MM.1S (cell line): ENCODE data around the gene ARPC5.

ENCODE experiments used
- EZH2 ChIP-seq: fragments of 300-600 bp; sonication (generic); optimal IDR thresholded peaks from 2 replicates; pipeline ENCODE3; 2017; ENCODE audit warnings: low read depth, mild to moderate bottlenecking, antibody characterized with exemption, low read length, mixed read lengths
- EZH2phosphoT487 ChIP-seq: fragments of 300-600 bp; sonication (generic); IDR thresholded peaks from 2 replicates; pipeline ENCODE4 v1.6.1; 2018; ENCODE audit warnings: antibody characterized with exemption, low read length
- TF ChIP-seq, protein P1 (sequence below): fragments of 300-600 bp; sonication (generic); IDR thresholded peaks from 2 replicates; pipeline ENCODE4 v1.5.1; 2016; ENCODE audit warnings: antibody characterized with exemption, low read length, mixed read lengths

DNA sequence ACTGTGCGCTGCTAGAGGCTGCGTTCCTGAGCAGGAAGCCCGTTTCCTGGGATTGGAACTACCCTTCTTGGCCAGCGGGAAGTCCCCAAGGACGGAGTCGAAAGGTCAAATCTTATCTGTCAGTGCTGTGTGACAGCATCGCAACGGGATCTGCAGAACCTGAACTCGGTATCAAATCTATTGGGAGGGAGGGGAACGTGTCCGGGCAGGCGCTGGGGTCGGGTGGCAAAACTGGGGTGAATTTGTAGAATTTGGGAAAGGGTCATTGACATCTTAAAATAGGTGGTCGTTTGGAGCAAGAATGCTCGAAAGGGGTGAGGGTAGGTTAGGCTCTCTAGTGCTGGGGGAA lies 725 bp upstream of the ARPC5 start:
- TF ChIP-seq EZH2 (no peak), EZH2phosphoT487 (no peak)
- TF ChIP-seq, protein P1, sequence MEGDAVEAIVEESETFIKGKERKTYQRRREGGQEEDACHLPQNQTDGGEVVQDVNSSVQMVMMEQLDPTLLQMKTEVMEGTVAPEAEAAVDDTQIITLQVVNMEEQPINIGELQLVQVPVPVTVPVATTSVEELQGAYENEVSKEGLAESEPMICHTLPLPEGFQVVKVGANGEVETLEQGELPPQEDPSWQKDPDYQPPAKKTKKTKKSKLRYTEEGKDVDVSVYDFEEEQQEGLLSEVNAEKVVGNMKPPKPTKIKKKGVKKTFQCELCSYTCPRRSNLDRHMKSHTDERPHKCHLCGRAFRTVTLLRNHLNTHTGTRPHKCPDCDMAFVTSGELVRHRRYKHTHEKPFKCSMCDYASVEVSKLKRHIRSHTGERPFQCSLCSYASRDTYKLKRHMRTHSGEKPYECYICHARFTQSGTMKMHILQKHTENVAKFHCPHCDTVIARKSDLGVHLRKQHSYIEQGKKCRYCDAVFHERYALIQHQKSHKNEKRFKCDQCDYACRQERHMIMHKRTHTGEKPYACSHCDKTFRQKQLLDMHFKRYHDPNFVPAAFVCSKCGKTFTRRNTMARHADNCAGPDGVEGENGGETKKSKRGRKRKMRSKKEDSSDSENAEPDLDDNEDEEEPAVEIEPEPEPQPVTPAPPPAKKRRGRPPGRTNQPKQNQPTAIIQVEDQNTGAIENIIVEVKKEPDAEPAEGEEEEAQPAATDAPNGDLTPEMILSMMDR, result no peak
